Right ventricle myocardium inferior (tissue), 1 donor: ENCODE data around the gene CCL24. TPM values are rescaled to one million over a fixed set of nuclear protein-coding genes. Genes with fewer than 3 reads are reported as not detected.

Experiments used
- total RNA-seq: library from RNA; stranded (reverse); fragmentation: NEBNext Ultra II Directional; extraction: Animal tissue kit (Norgen Biotek cat#: 25700); gene quantifications from one replicate; pipeline ENCODE4 v1.2.1, GENCODE V29; 2021
- donor health status: DM: no; HTN: yes; CAD: no; lungs with severe emphysema.

CCL24 gene
- total RNA-seq, 1 donor from 2014 or later = not detected

Other genes starting within 250 kb of the CCL24 start
- 18.0 TPM for gene HIP1, start 74.9 kb downstream of the CCL24 start, total RNA-seq
- gene CCL26, start 41.6 kb downstream of the CCL24 start, total RNA-seq = not detected
- gene RHBDD2, start 65.2 kb upstream of the CCL24 start, total RNA-seq = 16.7 TPM
- gene POR, start 101.3 kb upstream of the CCL24 start, total RNA-seq = 66.3 TPM
- gene TMEM120A, start 180.8 kb upstream of the CCL24 start, total RNA-seq = 109 TPM
- gene STYXL1, start 234.2 kb upstream of the CCL24 start, total RNA-seq = 21.6 TPM
- gene MDH2, start 234.3 kb upstream of the CCL24 start, total RNA-seq = 688 TPM